Astrocyte of the spinal cord (primary cell): ENCODE results near the gene GRIP2.

Experiments used
- DNase-seq: peaks from one replicate; pipeline ENCODE4 v3.0.0; 2011; ENCODE audit warnings: low read depth, low spot score
- H3K4me3 ChIP-seq: 2 replicates; pipeline ENCODE4 v1.5.1; 2011; ENCODE audit warnings: low read depth, mild to moderate bottlenecking, low read length, moderate library complexity
- CTCF ChIP-seq: IDR thresholded peaks from 2 replicates; pipeline ENCODE4 v1.5.1; 2012; ENCODE audit warnings: low read depth, mild to moderate bottlenecking, low read length, inconsistent platforms
- in situ Hi-C: cut with HindIII; loops from 2 replicates; pipeline ENCODE4 v1.10.0; 2017; ENCODE audit warnings: low sequenced_read_pairs

The GRIP2 gene

GRCh38 chr3:14581334-14582044, 41.3 kb upstream of the GRIP2 start:
- no peak overlapping the region for H3K4me3 ChIP-seq
- no peak for TF ChIP-seq CTCF
- in situ Hi-C loops: no loop called here
- no peak for DNase-seq

DNA sequence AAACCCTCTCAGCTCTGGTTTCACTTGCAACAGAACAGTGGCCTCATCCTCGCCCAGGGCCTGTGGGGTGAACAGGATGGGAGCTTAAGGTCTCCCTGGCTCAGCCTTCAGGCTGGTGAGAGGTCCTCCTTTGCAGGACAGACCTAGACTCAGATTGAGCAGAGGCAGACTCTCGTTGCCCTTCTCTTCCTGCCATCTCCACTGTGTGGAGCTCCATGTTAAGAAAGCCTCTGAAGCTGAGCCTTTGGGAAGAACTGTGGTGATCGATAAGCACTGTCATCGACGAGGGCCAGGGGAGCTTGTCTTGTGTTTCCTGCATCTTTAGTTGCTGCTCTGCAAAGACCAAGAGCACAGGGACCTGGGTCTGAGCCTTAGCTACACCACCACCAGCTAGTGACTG, 37.8 kb upstream of the GRIP2 start:
- no peak for TF ChIP-seq CTCF
- in situ Hi-C loops: no loop called here
- no peak for DNase-seq
- no peak overlapping the region for H3K4me3 ChIP-seq

DNA sequence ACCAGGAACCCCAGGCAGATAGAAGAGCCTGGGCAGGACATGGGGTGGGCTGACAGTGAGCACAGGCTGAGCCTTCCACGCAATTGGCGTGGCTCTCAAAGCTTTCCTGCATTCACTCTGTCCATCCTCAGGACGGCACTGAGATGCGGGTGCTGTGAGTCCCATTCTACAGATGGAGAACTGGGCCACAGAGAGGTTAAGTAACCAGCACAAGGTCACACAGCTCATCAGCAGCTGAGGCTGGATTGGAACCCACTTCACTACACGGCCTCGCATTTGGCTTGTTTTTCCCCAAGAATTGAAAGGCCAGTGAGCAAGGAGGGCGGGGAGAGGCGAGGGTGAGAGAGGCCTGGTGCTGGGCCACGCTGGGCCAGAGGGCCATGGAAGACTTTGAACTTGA, 36.0 kb upstream of the GRIP2 start:
- no peak for TF ChIP-seq CTCF
- in situ Hi-C loops: no loop called here
- H3K4me3 ChIP-seq: no peak overlapping the region
- DNase-seq: no peak

GRCh38 chr3:14574183-14574582, 34.0 kb upstream of the GRIP2 start:
- H3K4me3 ChIP-seq: no peak overlapping the region
- no peak for DNase-seq
- TF ChIP-seq CTCF: no peak
- in situ Hi-C loops: no loop called here

GRCh38 chr3:14573706-14574105, 33.6 kb upstream of the GRIP2 start:
- in situ Hi-C loops: no loop called here
- TF ChIP-seq CTCF: no peak
- H3K4me3 ChIP-seq: no peak overlapping the region
- no peak for DNase-seq

DNA sequence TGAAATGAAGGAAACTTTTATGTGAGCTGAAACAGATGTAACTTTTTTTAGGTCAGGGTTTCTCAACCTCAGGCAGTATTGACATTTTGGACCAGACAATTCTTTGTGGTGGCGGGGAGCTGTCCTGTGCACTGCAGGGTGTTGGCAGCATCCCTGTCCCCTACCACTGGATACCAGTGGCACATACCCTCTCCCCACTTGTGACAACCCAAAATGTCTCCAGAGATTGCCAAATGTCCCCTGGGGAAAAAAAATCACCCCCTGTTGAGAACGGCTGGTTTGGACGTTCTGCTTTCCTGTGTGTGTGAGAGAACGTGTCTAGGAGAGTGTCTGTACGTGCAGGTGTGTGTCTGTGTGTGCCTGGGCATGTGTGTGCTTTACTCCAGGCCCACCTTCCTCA, 30.7 kb upstream of the GRIP2 start:
- in situ Hi-C loops: no loop called here
- no peak for TF ChIP-seq CTCF
- DNase-seq: no peak
- no peak overlapping the region for H3K4me3 ChIP-seq
